Mesendoderm (in vitro differentiated cells): Measurements from ENCODE around the gene LIMD2.

Experiments used
- DNase-seq: peaks from one replicate; pipeline ENCODE4 v3.0.0; 2013
- H2AK5ac ChIP-seq: 2 replicates; pipeline ENCODE4 v1.6.1; 2013; ENCODE audit warnings: low read length, inconsistent platforms
- H2BK120ac ChIP-seq: 2 replicates; pipeline ENCODE4 v1.6.1; 2013; ENCODE audit warnings: low read depth, mild to moderate bottlenecking, low read length, moderate library complexity, mixed read lengths
- H2BK15ac ChIP-seq: replicated peaks from 2 replicates; pipeline ENCODE4 v1.6.1; 2013; ENCODE audit warnings: low read depth, mild to moderate bottlenecking, moderate library complexity
- H2BK5ac ChIP-seq: 2 replicates; pipeline ENCODE4 v1.6.1; 2013; ENCODE audit warnings: low read length, inconsistent platforms
- H3K18ac ChIP-seq: 2 replicates; pipeline ENCODE4 v1.6.1; 2013; ENCODE audit warnings: mild to moderate bottlenecking, low read length, mixed read lengths
- H3K23ac ChIP-seq: one replicate; pipeline ENCODE4 v1.6.1; 2013; ENCODE audit warnings: low read length
- H3K27ac ChIP-seq: 2 replicates; pipeline ENCODE4 v1.5.1; 2013; ENCODE audit warnings: low read depth, mild to moderate bottlenecking, inconsistent platforms, low read length, moderate library complexity
- H3K27me3 ChIP-seq: 2 replicates; pipeline ENCODE4 v1.6.1; 2013; ENCODE audit warnings: low read length, control low read depth, mild to moderate bottlenecking, inconsistent platforms; ENCODE audit not compliant: insufficient read depth, poor library complexity
- H3K36me3 ChIP-seq: 2 replicates; pipeline ENCODE4 v1.6.1; 2013; ENCODE audit warnings: low read length, inconsistent platforms; ENCODE audit not compliant: control insufficient read depth, insufficient read depth
- H3K4ac ChIP-seq: one replicate; pipeline ENCODE4 v1.6.1; 2013; ENCODE audit warnings: low read depth, mild to moderate bottlenecking, low read length, moderate library complexity
- H3K4me1 ChIP-seq: 2 replicates; pipeline ENCODE4 v1.6.1; 2013; ENCODE audit warnings: low read depth, low read length, inconsistent platforms; ENCODE audit not compliant: control insufficient read depth
- H3K4me2 ChIP-seq: 2 replicates; pipeline ENCODE4 v1.6.1; 2013; ENCODE audit warnings: low read length
- H3K4me3 ChIP-seq: 2 replicates; pipeline ENCODE4 v1.5.1; 2013; ENCODE audit warnings: mild to moderate bottlenecking, low read length
- H3K56ac ChIP-seq: one replicate; pipeline ENCODE4 v1.6.1; 2013; ENCODE audit warnings: low read length
- H3K79me1 ChIP-seq: 2 replicates; pipeline ENCODE4 v1.6.1; 2013; ENCODE audit warnings: low read length, inconsistent platforms
- H3K79me2 ChIP-seq: 2 replicates; pipeline ENCODE4 v1.6.1; 2013; ENCODE audit warnings: mild to moderate bottlenecking, low read length; ENCODE audit not compliant: control insufficient read depth, insufficient read depth
- H3K9ac ChIP-seq: 2 replicates; pipeline ENCODE4 v1.6.1; 2013; ENCODE audit warnings: low read length, inconsistent platforms
- H4K5ac ChIP-seq: one replicate; pipeline ENCODE4 v1.6.1; 2013; ENCODE audit warnings: low read length
- H4K8ac ChIP-seq: one replicate; pipeline ENCODE4 v1.6.1; 2013; ENCODE audit warnings: low read depth, mild to moderate bottlenecking, control low read depth, low read length, moderate library complexity
- WGBS: extraction: QIAGEN DNeasy Blood & Tissue Kit; methylation state at CpG from one replicate; pipeline ENCODE4 v1.1.7; 2013; ENCODE audit warnings: low lambda C conversion rate, missing lambda C conversion rate; ENCODE audit not compliant: insufficient coverage; ENCODE audit errors: extremely low coverage; 5-methylcytosine and 5-hydroxymethylcytosine counted together

The LIMD2 gene

GRCh38 chr17:63703556-63704258 lies 3.8 kb upstream of the LIMD2 start:
- no peak overlapping the region for H3K4me3 ChIP-seq
- H3K56ac ChIP-seq, result peak overlapping the region; percentile 34
- no peaks in the 10 kb centered on the region for H3K27me3 ChIP-seq
- no peak overlapping the region for H4K8ac ChIP-seq
- peaks cover 17% of the 10 kb centered on the region for H3K79me2 ChIP-seq
- H3K79me1 ChIP-seq, result peaks cover 12% of the 10 kb centered on the region
- no peak for DNase-seq
- no peak overlapping the region for H2BK15ac ChIP-seq
- H3K4ac ChIP-seq, result no peak overlapping the region
- no peak overlapping the region for H3K18ac ChIP-seq
- no peak overlapping the region for H2BK5ac ChIP-seq
- H3K27ac ChIP-seq, result no peak overlapping the region
- H3K36me3 ChIP-seq, result no peaks in the 10 kb centered on the region
- no peak overlapping the region for H2BK120ac ChIP-seq
- no peak overlapping the region for H3K23ac ChIP-seq
- H2AK5ac ChIP-seq, result no peak overlapping the region
- no peak overlapping the region for H4K5ac ChIP-seq
- peak overlapping the region; percentile 17 for H3K9ac ChIP-seq
- peaks cover 9% of the 10 kb centered on the region for H3K4me1 ChIP-seq
- no peak overlapping the region for H3K4me2 ChIP-seq
- WGBS, result no CpG with 5 or more reads among the region's 16 CpGs

DNA sequence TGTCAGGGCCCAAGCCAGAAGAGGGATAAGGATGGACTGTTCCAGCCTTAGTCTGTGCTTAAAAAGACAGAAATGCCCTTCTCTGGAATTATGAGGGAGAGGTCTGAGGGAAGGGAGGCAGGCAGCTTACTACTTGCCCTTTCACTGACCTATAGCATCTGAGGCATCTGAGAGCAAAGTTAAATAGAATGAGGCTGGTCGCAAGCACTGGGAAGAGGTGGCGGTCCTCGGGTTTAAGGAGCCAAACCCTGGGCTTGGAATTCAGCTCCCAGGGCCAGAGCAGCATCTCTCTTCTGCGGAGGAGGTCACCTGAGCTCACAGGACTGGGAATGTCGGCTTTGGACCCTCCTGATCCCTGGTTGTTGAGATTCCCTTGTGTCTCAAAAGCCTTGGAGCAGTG lies 3.1 kb upstream of the LIMD2 start:
- no peak for DNase-seq
- Histone ChIP-seq H2BK15ac (no peak overlapping the region), H3K4ac (no peak overlapping the region), H2BK5ac (no peak overlapping the region), H3K79me1 (peaks cover 16% of the 10 kb centered on the region), H2BK120ac (no peak overlapping the region), H3K27me3 (no peaks in the 10 kb centered on the region), H3K4me3 (no peak overlapping the region), H3K9ac (peak overlapping the region; percentile 42), H3K56ac (peak overlapping the region; percentile 28), H3K27ac (no peak overlapping the region), H3K4me2 (no peak overlapping the region), H3K79me2 (peaks cover 22% of the 10 kb centered on the region), H3K4me1 (peaks cover 12% of the 10 kb centered on the region), H4K8ac (no peak overlapping the region), H3K23ac (no peak overlapping the region), H3K36me3 (no peaks in the 10 kb centered on the region), H4K5ac (no peak overlapping the region), H2AK5ac (no peak overlapping the region), H3K18ac (no peak overlapping the region)
- WGBS, result no CpG with 5 or more reads among the region's 5 CpGs

DNA sequence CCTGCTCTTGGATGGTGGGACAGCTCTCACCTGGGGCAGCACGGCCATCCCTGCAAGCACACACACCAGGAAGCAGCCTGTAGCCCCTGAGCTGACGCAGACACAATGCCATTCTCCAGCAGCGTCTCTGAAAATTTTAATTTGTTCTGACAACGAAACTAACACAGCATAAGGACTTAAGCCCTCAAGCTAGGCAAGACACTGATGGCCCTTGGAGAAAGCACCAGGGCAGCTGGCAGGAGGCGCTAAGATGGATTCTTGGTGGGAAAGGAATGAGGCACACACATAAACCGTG lies 2.7 kb upstream of the LIMD2 start:
- Histone ChIP-seq H3K9ac (peak overlapping the region; percentile 42), H3K4me3 (no peak overlapping the region), H3K36me3 (no peaks in the 10 kb centered on the region), H3K27ac (no peak overlapping the region), H3K79me2 (peaks cover 22% of the 10 kb centered on the region), H3K4me1 (peaks cover 12% of the 10 kb centered on the region), H3K18ac (no peak overlapping the region), H3K79me1 (peaks cover 16% of the 10 kb centered on the region), H3K4me2 (no peak overlapping the region), H2BK15ac (no peak overlapping the region), H3K27me3 (no peaks in the 10 kb centered on the region), H2BK5ac (no peak overlapping the region), H4K8ac (no peak overlapping the region), H3K23ac (no peak overlapping the region), H3K4ac (no peak overlapping the region), H3K56ac (no peak overlapping the region), H4K5ac (no peak overlapping the region), H2AK5ac (no peak overlapping the region), H2BK120ac (no peak overlapping the region)
- WGBS, result no CpG with 5 or more reads among the region's 6 CpGs
- no peak for DNase-seq

GRCh38 chr17:63701868-63702720 lies 2.2 kb upstream of the LIMD2 start:
- Histone ChIP-seq H2BK15ac (no peak overlapping the region), H3K4me1 (peaks cover 15% of the 10 kb centered on the region), H3K4ac (no peak overlapping the region), H3K27ac (no peak overlapping the region), H2AK5ac (no peak overlapping the region), H3K18ac (no peak overlapping the region), H3K23ac (no peak overlapping the region), H3K56ac (peak overlapping the region; percentile 59), H3K4me2 (peak overlapping the region; percentile 3), H4K8ac (no peak overlapping the region), H2BK120ac (no peak overlapping the region), H3K9ac (peak overlapping the region; percentile 41), H3K4me3 (no peak overlapping the region), H2BK5ac (no peak overlapping the region), H3K79me2 (peaks cover 22% of the 10 kb centered on the region), H3K79me1 (peaks cover 22% of the 10 kb centered on the region), H3K27me3 (no peaks in the 10 kb centered on the region), H3K36me3 (peaks cover 3% of the 10 kb centered on the region), H4K5ac (no peak overlapping the region)
- WGBS, result no CpG with 5 or more reads among the region's 19 CpGs
- DNase-seq, result no peak

- Histone ChIP-seq H2BK120ac (no peak overlapping the region), H3K79me1 (peaks cover 24% of the 10 kb centered on the region), H4K5ac (no peak overlapping the region), H3K56ac (peak overlapping the region; percentile 98), H3K27me3 (no peaks in the 10 kb centered on the region), H3K4me1 (peaks cover 17% of the 10 kb centered on the region), H2BK15ac (no peak overlapping the region), H3K36me3 (peaks cover 4% of the 10 kb centered on the region), H3K4me2 (peak overlapping the region; percentile 77), H3K27ac (no peak overlapping the region), H3K4me3 (peak overlapping the region; percentile 33), H2BK5ac (no peak overlapping the region), H3K23ac (peak overlapping the region; percentile 94), H2AK5ac (peak overlapping the region; percentile 65), H3K9ac (peak overlapping the region; percentile 96), H3K4ac (no peak overlapping the region), H4K8ac (no peak overlapping the region), H3K18ac (peak overlapping the region; percentile 24), H3K79me2 (peaks cover 22% of the 10 kb centered on the region)
- no CpG with 5 or more reads among the region's 10 CpGs for WGBS
- no peak for DNase-seq
Measured at GRCh38 chr17:63701456-63701820, 1.5 kb upstream of the LIMD2 start.
